ENCODE measurements around the gene PAQR4. TPM values are rescaled to one million over a fixed set of nuclear protein-coding genes. Genes with fewer than 3 reads are reported as not detected.

Gene PAQR4
- total and polyA plus RNA-seq, 2 of the 13 experiments (the other 11 are each of a cell fraction or from before 2014, with no cell fraction given) = 15.9 to 24.8 TPM

- TF ChIP-seq AKNA (CRISPR knock-in tag; IDR thresholded peaks at IDR 0.05; ENCODE audit: borderline replicate concordance) (no peak), PBX2 (CRISPR knock-in tag; IDR thresholded peaks at IDR 0.05) (no peak), ZNF790 (CRISPR knock-in tag; IDR thresholded peaks at IDR 0.05; ENCODE audit: borderline replicate concordance) (no peak), RXRA (CRISPR knock-in tag; IDR thresholded peaks at IDR 0.05) (no peak), TEAD2 (CRISPR knock-in tag; IDR thresholded peaks at IDR 0.05) (no peak), ATF7-NPFF (CRISPR knock-in tag; IDR thresholded peaks at IDR 0.05; ENCODE audit: low read depth) (no peak), BORCS8-MEF2B (CRISPR knock-in tag; IDR thresholded peaks at IDR 0.05) (no peak), ZNF550 (CRISPR knock-in tag; IDR thresholded peaks at IDR 0.05; ENCODE audit: borderline replicate concordance) (no peak), MXD1 (CRISPR knock-in tag; IDR thresholded peaks at IDR 0.05) (no peak), EED (CRISPR knock-in tag; IDR thresholded peaks at IDR 0.05) (no peak), TCF7L2 (IDR thresholded peaks at IDR 0.05; ENCODE audit: low read depth, low read length) (no peak), POGK (CRISPR knock-in tag; conservative IDR thresholded peaks at IDR 0.05) (0 out of 2 replicates have a peak, but pooled peaks have one; percentile 3), PRDM4 (CRISPR knock-in tag; IDR thresholded peaks at IDR 0.05; ENCODE audit: borderline replicate concordance) (no peak), HIC2 (CRISPR knock-in tag; IDR thresholded peaks at IDR 0.05; ENCODE audit: low read depth) (no peak), ZNF761 (CRISPR knock-in tag; conservative IDR thresholded peaks at IDR 0.05) (no peak), PHB2 (IDR thresholded peaks at IDR 0.05; ENCODE audit: partially characterized antibody) (no peak)
Measured at GRCh38 chr16:3019594-3020246, 50.6 kb downstream of the PAQR4 start (continued).
